Lower leg skin (tissue), 4 donors: ENCODE results near the gene INF2. TPM values are rescaled to one million over a fixed set of nuclear protein-coding genes. Genes with fewer than 3 reads are reported as not detected.

Experiments
- DNase-seq, 2 donors: peaks; one replicate each; pipeline ENCODE4 v3.0.0-alpha.2; 2019; ENCODE audit warnings: low spot score in 2 of 2
- H3K4me3 ChIP-seq: fragments of 200-600 bp; sonication (generic); 2 replicates; pipeline ENCODE4 v1.5.1; 2017; ENCODE audit warnings: mild to moderate bottlenecking, low read depth; ENCODE audit not compliant: poor library complexity, severe bottlenecking
- CTCF ChIP-seq, 3 donors: fragments of 450-650 bp; IDR thresholded peaks; one replicate each; pipeline ENCODE4 v1.5.1; 2016; ENCODE audit warnings: antibody characterized with exemption in 3 of 3, mild to moderate bottlenecking in 3 of 3, moderate library complexity in 2 of 3
- POLR2A ChIP-seq, 2 donors: fragments of 450-650 bp; IDR thresholded peaks; one replicate each; pipeline ENCODE4 v1.6.1; 2016 to 2017; ENCODE audit warnings: antibody characterized with exemption in 2 of 2, mild to moderate bottlenecking in 1 of 2, moderate library complexity in 1 of 2
- WGBS, 2 donors: methylation state at CpG; one replicate each; pipeline ENCODE4 v1.1.5; 2018; 5-methylcytosine and 5-hydroxymethylcytosine counted together
- intact Hi-C: fragments of 100-400 bp; cut with DNase I; formaldehyde crosslinking; loops from one replicate; pipeline ENCODE4 v1.15.0; 2023; ENCODE audit warnings: low total_unique reads
- total RNA-seq, 4 donors: library from RNA; depleted of rRNA; stranded (reverse); fragments of >200 nt; gene quantifications; one replicate each; pipeline ENCODE4 v1.1.0, GENCODE V29; 2016

Gene INF2
- total RNA-seq, 4 donors from 2014 or later: 63.8 to 121 (median 83.9) TPM

- intact Hi-C loops: no loop called here
- TF ChIP-seq CTCF (IDR thresholded peaks at IDR 0.05) (no peak), POLR2A (IDR thresholded peaks at IDR 0.05) (peak in 1 of 2 donors; percentile 69)
- DNase-seq: peak; percentile 99 to 100
- 0 to 1% methylated on average over 34 to 62 of the region's 95 CpGs for WGBS, 2 donors
- H3K4me3 ChIP-seq: peak within 1 kb of the TSS; percentile 91
Observed at GRCh38 chr14:104752735-104753527, 63.5 kb downstream of the INF2 start, which contains the start of gene SIVA1. SIVA1 (plus strand) TSS chr14:104753147; CDS start chr14:104753202, 55 bp downstream.

DNA sequence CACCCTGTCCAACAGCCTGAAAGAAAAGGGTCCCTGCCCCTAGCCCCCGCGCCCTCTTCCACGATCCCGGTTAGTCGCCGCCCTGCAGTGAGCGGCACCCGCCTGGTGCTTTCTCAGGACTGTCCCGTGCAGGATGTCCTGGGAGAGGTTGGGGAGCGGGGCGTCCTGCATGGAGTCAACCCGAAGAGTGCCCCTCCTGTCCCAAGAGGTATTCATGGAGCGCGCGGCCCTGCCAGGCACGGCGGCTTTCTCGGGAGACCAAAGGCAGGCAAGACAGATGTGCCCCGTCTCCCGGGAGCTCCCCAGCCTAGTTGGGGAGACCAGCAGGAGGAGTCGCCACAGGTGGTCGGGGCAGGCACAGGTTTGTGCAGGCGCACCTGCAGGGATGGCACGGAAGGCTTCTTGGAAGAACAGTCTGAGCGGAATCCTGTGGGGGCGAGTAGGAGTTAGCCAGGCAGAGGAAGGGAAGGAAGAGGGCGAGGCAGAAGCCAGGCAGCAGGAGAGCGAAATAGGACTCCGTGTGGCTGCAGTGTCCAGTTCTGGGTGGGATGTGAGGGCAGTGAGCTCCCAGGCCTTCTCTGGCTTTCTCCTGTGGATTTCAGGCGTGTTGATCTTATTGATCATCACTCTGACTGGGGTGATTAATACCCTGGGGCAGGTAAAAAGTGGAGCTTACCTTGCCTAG lies 64.3 kb downstream of the INF2 start:
- 3% methylated on average over 12 to 19 of the region's 30 CpGs for WGBS, 2 donors
- no peak for TF ChIP-seq POLR2A (IDR thresholded peaks at IDR 0.05)
- TF ChIP-seq CTCF (IDR thresholded peaks at IDR 0.05): no peak
- peak overlapping the region; percentile 91 for H3K4me3 ChIP-seq
- no peak for DNase-seq
- intact Hi-C loops: no loop called here

GRCh38 chr14:104754213-104754851 lies 64.9 kb downstream of the INF2 start:
- DNase-seq: no peak
- no peak for TF ChIP-seq CTCF (IDR thresholded peaks at IDR 0.05)
- no peak for TF ChIP-seq POLR2A (IDR thresholded peaks at IDR 0.05)
- WGBS, 2 donors: 50 to 53% methylated on average over 13 of the region's 13 CpGs
- intact Hi-C loops: no loop called here
- no peak overlapping the region for H3K4me3 ChIP-seq

GRCh38 chr14:104755621-104756020 lies 66.2 kb downstream of the INF2 start:
- no peak for DNase-seq
- 78 to 85% methylated on average over 11 of the region's 11 CpGs for WGBS, 2 donors
- intact Hi-C loops: no loop called here
- TF ChIP-seq POLR2A (IDR thresholded peaks at IDR 0.05) (no peak), CTCF (IDR thresholded peaks at IDR 0.05) (no peak)
- H3K4me3 ChIP-seq: no peak overlapping the region

- WGBS, 2 donors: 80 to 84% methylated on average over 26 to 27 of the region's 27 CpGs
Observed at GRCh38 chr14:104756477-104757237, 67.2 kb downstream of the INF2 start.

More at GRCh38 chr14:104756477-104757237, 67.2 kb downstream of the INF2 start:
- DNase-seq: no peak
- H3K4me3 ChIP-seq: no peak overlapping the region
- intact Hi-C loops: no loop called here
- no peak for TF ChIP-seq POLR2A (IDR thresholded peaks at IDR 0.05)
- TF ChIP-seq CTCF (IDR thresholded peaks at IDR 0.05): no peak
